Colon (tissue), 2 donors: ENCODE results near the gene ARHGEF11.

ENCODE experiments used
- FAIRE-seq: peaks from 2 replicates; lab custom pipeline; 2012; peaks lifted over from hg19 to GRCh38; lab: Jason Lieb, UNC
- donor health status: control.
- donor health status: control.

ARHGEF11 gene

DNA sequence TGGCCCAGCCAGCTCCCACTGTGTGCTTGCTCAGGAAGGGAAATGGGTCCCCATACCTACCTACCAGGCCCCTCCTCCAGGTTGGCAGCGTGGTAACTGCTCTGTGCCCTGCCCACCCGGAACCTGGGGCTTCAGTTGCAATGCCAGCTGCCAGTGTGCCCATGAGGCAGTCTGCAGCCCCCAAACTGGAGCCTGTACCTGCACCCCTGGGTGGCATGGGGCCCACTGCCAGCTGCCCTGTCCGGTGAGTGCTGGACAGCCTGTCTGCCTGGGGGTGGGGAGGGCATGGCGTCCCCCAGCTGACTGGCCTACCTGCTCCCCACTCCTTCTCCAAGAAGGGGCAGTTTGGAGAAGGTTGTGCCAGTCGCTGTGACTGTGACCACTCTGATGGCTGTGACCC, 135.9 kb downstream of the ARHGEF11 start:
- FAIRE-seq = no peak

DNA sequence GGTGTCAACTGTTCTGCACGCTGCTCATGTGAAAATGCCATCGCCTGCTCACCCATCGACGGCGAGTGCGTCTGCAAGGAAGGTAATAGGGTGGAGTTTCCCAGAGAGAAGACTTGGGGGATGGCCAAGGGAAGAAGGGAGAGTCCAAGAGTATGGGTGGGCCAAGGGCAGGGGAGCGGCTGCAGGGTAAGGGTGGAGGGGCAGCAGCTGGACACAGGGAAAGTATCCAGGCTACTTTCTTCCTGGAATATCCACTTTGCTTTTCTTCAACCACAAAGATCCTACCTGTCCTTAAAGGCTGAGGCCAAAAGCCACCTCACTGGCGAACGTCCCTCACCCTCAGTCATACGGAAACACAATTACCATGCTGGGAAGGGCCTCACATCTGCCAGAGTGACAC, 136.6 kb downstream of the ARHGEF11 start:
- FAIRE-seq = no peak

DNA sequence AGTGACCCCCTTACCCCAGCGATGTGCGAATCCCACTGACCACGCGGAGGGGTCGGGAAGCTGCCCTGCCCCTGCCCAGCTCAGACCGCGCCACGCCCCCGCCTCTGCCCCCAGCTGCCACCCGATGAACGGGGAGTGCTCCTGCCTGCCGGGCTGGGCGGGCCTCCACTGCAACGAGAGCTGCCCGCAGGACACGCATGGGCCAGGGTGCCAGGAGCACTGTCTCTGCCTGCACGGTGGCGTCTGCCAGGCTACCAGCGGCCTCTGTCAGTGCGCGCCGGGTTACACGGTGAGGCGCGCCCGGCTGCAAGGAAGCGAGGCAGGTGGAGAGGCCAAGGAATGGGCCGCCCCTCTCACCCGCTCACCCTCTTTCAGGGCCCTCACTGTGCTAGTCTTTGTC, 137.0 kb downstream of the ARHGEF11 start:
- FAIRE-seq = no peak

DNA sequence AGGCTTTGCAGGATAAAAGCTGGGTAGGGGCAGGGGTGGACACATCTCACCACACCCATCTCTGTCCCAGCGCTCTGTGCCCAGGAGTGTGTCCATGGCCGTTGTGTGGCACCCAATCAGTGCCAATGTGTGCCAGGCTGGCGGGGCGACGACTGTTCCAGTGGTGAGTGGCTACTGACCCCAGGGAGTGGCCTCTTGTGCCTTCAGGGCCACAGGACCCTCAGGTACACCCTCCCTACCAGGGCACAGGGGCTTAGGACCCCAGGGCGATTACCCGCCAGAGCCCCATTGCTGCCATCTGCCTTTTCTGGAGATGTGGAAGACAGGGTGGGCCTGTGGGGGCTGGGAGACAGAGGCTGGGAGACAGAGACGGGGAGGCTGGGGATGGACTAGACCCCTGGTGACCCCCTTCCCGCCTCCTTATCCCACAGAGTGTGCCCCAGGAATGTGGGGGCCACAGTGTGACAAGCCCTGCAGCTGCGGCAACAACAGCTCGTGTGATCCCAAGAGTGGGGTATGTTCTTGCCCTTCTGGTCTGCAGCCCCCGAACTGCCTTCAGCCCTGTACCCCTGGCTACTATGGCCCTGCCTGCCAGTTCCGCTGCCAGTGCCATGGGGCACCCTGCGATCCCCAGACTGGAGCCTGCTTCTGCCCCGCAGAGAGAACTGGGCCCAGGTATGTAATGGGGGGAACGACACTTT, 139.2 kb downstream of the ARHGEF11 start:
- FAIRE-seq = no peak

DNA sequence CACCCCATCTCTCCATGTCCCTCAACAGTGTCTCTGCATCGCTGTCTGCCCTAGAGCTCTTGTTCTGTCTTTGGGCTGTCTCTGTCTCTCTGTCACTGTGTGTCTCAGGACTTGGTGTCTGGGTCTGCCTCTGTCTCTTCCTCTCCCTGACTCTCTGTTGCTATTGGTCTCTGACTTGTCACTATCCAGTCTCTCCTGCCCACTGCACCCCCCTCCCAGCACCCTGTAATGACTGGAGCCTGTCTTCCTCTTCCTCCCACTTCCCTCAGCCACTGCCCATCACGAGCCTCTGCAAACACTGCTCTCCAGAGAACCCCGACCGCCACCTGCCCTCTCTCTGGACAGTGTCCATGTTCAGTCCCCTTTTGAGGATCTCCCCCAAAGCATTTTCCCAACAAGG, 139.9 kb downstream of the ARHGEF11 start:
- FAIRE-seq = no peak

DNA sequence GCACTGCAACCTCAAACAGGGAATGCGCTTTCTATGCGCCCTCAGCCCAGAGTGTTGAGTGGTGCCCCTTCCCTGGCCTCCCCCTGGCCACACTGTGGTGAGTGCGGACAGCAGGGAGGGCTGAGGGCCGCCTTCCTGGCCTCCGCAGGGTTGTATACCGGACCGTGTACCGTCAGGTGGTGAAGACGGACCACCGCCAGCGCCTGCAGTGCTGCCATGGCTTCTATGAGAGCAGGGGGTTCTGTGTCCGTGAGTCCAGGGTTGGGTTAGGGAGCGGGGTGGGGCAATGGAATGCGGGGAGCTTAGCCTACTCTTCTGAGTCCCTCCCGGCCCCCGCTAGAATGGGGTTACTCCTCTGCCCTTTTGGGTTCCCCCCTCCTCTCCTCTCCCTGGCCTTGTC, 140.4 kb downstream of the ARHGEF11 start:
- no peak for FAIRE-seq

DNA sequence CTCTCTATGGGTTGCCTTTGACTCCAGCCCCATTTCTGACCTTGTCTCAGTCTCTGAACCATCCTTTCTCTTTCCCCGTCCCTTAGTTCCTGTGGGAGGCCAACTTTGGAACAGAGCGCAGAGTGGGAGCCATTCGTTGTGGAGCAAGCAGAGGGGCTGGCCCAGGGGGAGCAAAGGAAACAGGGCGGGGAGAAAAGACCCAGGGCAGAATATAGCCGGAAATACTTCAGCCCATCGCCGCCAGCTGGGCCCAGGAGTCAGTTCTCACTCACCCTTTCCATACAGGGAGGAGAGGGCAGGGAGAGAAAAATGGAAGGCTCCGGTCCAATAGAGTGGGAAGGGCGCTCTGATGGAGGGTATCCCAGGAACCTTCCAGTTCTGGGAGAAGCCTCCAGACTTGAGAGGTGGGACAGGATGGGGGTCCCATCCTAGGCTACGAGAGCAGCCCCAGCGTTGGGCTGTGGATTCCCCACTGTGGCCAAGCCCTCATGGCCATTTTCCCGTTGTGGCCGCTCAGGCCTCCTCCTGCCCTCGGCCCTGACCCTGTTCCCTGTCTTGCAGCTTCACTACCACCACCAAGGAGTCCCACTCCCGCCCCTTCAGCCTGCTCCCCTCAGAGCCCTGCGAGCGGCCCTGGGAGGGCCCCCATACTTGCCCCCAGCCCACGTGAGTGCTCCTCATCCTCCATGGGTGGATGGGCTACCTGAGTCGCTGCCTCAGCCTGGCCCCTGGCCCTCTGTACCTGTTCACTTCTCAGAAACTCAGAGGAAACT, 141.2 kb downstream of the ARHGEF11 start:
- FAIRE-seq = no peak

DNA sequence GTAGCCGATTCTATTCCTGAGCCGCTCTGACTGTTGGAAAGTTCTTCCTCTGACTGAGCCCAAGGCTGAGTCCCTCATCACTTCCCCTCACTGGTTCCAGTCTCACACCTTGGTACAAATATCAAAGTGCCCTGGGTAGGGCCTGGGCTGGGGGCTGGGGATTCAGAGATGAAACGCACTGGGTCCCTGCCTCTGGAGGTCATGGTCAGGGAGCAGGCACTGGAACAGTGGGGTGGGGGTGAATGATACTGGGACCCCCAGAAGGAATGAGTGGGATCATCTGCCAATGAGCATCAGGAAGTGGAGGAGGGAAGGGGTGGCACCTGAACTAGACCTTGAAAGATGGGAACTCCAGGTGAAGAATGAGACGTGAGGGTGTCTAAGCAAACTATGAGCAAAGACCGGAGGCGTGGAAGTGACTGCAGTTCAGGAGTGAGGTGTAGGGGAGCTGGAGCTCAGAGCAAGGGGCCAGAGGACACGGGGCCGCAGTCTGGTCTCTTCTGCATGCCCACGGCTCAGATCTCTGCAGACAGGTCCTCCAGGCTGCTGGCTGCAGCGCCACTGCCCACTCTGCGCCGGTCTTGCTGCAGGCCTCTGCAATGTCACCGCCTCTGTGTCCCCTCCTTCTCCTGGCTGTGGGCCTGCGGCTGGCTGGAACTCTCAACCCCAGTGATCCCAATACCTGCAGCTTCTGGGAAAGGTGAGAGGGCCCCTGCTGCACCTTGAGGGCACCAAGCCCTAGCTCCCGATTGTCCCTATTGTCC, 142.0 kb downstream of the ARHGEF11 start:
- FAIRE-seq = no peak

DNA sequence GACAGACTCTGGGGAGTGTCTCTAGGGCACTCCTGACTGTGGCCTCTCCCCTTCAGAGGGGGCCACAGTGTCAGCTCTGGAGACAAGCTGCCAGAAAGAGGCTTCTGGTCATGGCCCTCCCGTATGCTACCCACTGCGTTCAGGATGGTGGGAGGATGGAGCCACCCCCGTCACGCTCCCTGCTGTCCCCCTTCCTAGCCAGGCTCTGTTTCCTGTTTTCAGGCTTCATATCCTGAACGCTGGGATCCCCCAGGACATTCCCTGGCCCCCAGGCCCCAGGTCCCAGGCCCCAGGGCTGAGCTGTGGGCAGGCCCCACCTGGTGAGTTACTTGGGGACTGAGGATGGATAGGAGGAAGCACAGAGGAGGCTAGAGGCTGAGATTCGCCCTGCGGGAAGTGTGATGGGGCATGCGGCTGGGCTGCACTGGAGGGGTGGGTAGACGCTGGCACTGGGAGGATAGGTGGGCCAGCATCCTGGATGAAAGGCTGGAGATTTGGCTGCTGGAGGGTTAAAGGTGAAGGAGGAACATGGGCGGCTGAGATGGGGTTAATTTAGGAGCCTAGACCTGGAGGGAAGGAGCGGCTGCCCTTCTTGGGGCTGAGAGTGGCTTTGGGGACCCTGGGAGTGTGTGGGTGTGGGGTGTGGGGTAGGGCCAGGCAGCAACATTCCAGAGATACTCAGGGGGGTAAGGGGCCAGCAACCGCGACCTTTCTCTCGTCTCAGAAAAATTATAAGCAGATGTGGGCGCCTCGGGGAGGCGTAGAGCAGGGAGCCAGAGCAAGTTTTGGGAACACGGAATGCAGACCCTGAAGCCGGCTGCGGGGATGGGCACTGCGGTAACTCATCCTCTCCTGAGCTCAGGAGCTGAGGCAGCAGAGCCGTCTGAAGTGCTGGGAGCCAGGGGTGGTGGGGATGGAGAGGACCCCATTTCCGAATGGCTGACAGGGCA, 143.3 kb downstream of the ARHGEF11 start:
- no peak for FAIRE-seq

DNA sequence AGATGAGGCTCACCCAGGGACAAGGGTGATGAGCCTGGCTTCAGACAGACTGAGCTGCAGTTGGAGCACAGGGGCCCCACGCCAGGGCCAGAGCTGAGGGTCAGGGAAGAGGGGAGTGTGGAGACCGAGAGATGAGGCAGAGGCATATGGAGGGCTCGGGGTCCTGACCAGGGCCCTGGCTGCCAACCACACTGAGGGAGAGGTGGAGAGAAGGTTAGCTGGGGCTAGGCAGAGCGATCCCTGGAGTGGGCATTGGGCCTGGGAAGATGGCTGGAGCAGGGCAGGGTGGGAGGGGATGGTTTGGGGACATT, 144.0 kb downstream of the ARHGEF11 start:
- FAIRE-seq = no peak

DNA sequence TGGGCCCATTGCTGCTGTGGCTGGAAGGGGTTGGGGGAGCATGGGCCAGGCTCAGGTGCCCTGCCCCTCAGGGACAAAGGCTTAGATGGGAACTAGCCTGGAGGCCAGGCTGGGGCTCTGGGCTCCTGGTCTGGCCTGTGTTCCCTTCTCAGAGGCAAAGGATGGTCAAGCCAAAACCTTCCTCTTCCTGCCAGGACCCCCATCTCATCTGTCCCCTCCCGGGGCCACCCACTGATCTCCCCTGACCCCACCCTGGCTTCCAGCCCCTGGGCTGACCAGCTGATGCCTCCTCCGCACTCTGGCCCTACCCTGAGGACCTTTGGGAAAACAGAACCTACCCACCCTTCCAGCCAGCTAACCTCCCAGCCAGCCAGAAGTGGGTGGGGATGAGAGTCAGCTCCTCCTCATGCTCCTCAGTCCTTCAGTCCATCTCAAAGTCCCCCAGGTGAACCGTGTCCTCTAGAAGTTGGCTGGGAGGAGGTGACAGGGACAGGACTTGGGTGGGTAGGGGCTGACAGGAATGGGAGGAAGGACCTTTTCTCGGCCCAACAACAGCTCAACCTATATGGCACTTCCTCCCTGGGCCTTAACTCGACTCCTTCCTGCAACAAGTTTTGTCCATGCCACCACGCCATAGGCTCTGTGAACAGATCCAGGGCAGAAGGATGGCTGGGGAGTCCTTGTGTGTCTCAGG, 144.5 kb downstream of the ARHGEF11 start:
- FAIRE-seq = no peak

DNA sequence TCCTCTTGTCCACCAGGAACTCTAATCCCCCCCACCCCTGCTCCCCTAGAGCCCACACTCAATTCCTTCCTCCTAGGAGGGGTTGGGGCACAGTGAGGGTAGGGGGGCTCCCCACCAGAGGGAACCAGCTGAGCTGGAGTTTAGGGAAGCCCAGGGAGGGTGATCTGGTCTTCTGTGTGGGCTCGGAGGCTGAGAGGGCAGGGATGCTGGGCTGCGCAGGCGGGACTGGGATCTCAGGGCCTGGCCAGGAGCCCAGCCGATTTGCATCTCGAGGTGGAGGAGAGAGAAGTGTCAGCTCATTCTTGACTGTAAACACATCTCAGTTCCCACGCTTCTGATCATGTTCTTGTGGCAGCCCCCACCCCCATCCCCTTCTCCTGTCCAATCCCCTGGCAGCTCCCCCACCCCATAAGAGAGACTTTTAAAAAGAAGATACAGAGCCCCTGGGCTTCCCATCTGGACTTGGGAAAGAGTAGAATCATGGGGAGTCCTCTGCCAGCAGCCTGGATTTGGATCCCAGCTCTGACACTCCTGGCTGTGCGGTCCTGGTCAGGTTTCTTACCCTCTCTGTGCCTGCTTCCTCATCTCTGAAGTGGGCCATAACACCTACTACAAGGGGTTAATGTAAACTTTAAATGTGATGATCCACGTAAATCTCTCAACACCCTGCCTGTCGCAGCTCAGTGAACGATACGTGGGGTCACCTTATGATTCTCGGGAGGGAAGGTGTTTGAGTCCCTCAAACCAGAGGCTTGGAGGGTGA, 145.4 kb downstream of the ARHGEF11 start:
- no peak for FAIRE-seq

DNA sequence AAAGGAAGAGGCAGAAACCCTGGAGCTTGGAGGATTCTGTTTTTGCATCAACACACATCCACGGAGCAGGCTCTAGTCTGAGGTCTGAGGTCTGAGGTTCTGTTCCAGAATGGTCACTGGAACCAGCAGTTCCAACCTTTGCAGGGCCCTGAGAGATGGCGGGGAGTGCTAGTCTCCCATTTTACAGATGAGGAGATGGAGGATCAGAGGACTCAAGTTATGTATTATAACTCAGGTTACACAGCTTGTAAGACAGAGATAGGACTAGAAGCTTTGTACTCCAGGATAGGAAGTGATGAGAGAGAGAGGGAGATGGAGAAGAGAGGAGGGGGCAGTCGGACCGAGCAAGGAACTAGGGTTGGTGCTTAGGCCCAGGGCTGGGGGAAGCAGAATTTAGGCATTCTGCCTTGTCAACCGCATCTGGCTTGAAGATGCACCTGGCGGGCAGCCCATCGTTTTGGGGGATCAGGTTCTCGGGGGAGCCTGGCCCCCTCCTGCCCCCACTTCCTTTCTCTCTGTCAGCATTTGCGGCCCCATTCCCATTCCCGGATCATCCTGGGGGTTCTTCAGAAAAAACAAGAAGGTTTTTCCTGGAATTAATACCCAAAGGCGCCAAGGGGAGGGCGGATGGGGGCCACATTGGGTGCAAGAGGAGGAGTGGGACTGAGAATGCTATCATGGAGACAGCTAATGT, 146.4 kb downstream of the ARHGEF11 start:
- no peak for FAIRE-seq

DNA sequence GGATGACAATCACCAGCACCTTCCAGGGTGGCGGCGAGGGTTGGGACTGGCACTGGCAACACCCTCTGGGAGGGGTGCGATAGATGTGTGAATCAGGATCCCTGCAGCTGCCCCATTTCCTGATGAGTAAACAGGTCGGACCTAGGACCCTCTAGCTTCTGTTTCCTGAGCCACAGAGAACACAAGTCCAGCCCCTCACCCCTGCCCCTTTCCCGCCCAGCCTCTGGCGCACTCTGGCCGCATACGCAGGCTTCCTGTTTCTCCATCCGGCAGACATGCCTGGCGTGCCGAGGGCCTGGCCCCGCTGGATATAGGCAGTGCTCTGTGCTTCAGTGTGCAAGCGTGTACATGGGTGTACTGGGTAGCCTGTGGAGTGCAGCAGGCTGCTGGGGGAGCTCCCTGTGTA, 147.4 kb downstream of the ARHGEF11 start:
- no peak for FAIRE-seq

DNA sequence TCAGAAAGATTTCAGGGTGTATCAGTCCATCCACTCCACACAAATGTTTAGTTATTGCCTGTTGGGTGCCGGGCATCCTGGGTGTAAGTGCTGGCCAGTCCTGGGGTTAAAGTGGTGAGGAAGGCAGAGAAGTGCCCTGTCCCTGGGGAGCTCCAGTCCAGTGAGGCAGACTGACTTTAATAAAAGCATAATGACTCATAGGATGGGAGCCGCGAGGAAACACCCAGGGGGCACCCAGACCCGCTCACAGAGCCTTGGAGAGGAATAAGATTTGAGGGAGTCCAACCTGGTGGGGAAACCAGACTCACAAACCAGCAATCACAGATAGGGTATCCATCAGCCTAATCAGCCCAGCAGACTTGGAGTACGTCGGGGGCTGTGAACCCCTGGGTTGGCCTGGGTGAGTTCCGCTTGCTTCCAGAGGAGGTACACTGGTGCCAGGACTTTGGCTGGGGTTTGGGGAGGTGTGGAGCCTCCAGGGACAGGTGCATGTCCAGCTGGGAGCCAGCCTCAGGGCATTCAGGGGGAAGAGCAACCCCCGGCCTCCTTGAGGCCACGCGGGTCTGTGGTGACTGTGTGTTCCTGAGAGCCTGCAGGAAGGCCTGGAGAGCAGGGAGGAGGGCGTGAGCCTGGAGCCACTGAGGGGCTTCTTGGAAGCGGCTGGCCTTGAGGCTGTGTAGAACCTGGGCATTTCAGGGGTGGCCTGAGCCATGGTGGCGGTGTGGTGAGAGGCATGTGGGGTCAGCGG, 148.3 kb downstream of the ARHGEF11 start:
- no peak for FAIRE-seq

DNA sequence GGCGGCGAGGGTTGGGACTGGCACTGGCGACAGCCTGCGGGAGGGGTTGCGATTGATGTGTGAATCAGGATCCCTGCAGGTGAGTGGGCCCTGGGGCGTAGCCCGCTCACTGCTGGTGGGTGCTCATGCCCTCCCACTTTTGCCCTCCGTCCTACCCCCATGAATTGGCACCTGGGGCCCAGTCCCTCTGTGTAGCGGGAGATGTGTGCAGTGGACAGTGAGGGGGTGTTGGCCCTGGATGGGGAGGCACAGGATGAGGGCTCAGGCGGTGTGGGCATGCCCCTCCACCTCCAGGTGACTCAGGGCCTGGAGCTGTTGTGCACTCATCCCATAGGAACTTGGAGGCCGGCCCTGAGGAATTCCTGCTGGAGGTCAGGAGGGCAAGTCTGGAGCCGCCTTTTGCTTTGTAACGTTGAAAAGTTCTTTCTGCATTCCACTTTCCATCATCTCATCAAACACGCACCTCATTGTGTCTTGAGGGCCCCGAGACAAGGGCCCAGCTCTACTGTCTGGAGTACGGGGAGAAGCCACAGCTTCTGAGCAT, 149.0 kb downstream of the ARHGEF11 start:
- FAIRE-seq = no peak

DNA sequence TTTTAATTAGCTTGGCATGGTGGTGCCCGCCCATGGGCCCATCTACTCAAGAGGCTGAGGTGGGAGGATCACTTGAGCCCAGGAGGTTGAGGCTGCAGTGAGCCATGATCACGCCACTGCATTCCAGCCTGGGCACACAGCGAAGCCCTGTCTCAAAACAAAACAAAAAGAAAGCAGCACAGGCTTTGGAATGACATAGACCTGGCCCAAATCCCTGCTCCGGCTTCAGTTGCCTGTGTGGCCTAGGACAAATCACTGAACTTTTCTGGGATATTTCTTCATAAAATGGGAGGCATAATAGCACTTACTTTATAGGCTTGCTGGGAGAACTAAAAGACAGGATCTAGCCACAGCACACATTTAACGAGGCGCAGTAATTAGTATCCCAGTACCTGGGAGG, 149.6 kb downstream of the ARHGEF11 start:
- no peak for FAIRE-seq

DNA sequence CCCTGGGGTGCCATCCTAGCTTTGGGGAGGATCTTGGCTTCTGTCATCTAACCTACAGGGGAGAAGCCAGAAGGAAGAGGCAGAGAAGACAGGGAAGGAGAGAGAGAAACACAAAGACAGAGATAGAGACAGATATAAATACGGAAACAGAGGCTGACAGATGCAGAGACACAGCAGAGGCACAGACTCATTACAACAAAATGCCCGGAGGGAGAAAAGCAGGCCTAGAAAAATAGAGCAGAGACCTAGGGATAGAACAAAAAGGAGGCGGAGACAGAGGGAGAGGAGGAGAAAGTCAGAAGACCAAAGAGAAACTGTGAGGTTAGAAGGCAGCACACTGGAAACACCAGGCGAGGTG, 150.1 kb downstream of the ARHGEF11 start:
- no peak for FAIRE-seq
